ENCODE data around the gene PAX3. TPM values are rescaled to one million over a fixed set of nuclear protein-coding genes. Genes with fewer than 3 reads are reported as not detected.

PAX3 gene
- total RNA-seq, 2 donors from 2014 or later = not detected

- no peaks in the 10 kb centered on the region for H3K9me3 ChIP-seq (ENCODE audit: control insufficient read depth, low read length, poor library complexity, severe bottlenecking)
- Mint-ChIP-seq H3K27ac (no peak overlapping the region), H3K4me3 (no peak overlapping the region), H3K36me3 (ENCODE audit: low read depth) (peaks cover 8% of the 10 kb centered on the region), H3K27me3 (peaks cover 88% of the 10 kb centered on the region), H3K4me1 (peaks cover 23% of the 10 kb centered on the region)
- ATAC-seq (no peak), DNase-seq (no peak)
These were observed 842 bp downstream of the PAX3 start for GRCh38 chr2:222298001-222298310.

GRCh38 chr2:222297600-222297935 is 1.2 kb downstream of the PAX3 start:
- Mint-ChIP-seq H3K27ac (no peak overlapping the region), H3K4me3 (no peak overlapping the region)
- H3K9me3 ChIP-seq (ENCODE audit: control insufficient read depth, low read length, poor library complexity, severe bottlenecking) = no peaks in the 10 kb centered on the region

GRCh38 chr2:222296911-222297599 is 1.7 kb downstream of the PAX3 start:
- H3K4me1 Mint-ChIP-seq = peaks cover 23% of the 10 kb centered on the region
- no peak for ATAC-seq
- DNase-seq = no peak

More at GRCh38 chr2:222297600-222297935, 1.2 kb downstream of the PAX3 start:
- Mint-ChIP-seq H3K27me3 (peaks cover 88% of the 10 kb centered on the region), H3K4me1 (peaks cover 23% of the 10 kb centered on the region), H3K36me3 (ENCODE audit: low read depth) (peaks cover 8% of the 10 kb centered on the region)
- no peak for DNase-seq
- no peak for ATAC-seq

GRCh38 chr2:222296311-222296741 is 2.5 kb downstream of the PAX3 start:
- Mint-ChIP-seq H3K4me3 (peak overlapping the region; percentile 41), H3K4me1 (peaks cover 23% of the 10 kb centered on the region)
- no peaks in the 10 kb centered on the region for H3K9me3 ChIP-seq (ENCODE audit: control insufficient read depth, low read length, poor library complexity, severe bottlenecking)

More at GRCh38 chr2:222296911-222297599, 1.7 kb downstream of the PAX3 start:
- H3K9me3 ChIP-seq (ENCODE audit: control insufficient read depth, low read length, poor library complexity, severe bottlenecking) = no peaks in the 10 kb centered on the region
- H3K36me3 Mint-ChIP-seq (ENCODE audit: low read depth) = peaks cover 7% of the 10 kb centered on the region
- H3K4me3 Mint-ChIP-seq = peak overlapping the region; percentile 41
- H3K27ac Mint-ChIP-seq = no peak overlapping the region
- H3K27me3 Mint-ChIP-seq = peaks cover 88% of the 10 kb centered on the region

GRCh38 chr2:222295368-222296062 is 3.3 kb downstream of the PAX3 start:
- no peaks in the 10 kb centered on the region for H3K9me3 ChIP-seq (ENCODE audit: control insufficient read depth, low read length, poor library complexity, severe bottlenecking)
- Mint-ChIP-seq H3K27ac (peak overlapping the region; percentile 3), H3K4me3 (peak overlapping the region; percentile 87), H3K36me3 (ENCODE audit: low read depth) (peaks cover 8% of the 10 kb centered on the region), H3K4me1 (peaks cover 27% of the 10 kb centered on the region), H3K27me3 (peaks cover 83% of the 10 kb centered on the region)
- no peak for DNase-seq
- no peak for ATAC-seq

More at GRCh38 chr2:222296311-222296741, 2.5 kb downstream of the PAX3 start:
- peaks cover 85% of the 10 kb centered on the region for H3K27me3 Mint-ChIP-seq
- ATAC-seq = no peak
- peaks cover 7% of the 10 kb centered on the region for H3K36me3 Mint-ChIP-seq (ENCODE audit: low read depth)
- DNase-seq = no peak
- no peak overlapping the region for H3K27ac Mint-ChIP-seq

GRCh38 chr2:222294996-222295367 is 3.8 kb downstream of the PAX3 start:
- peaks cover 29% of the 10 kb centered on the region for H3K4me1 Mint-ChIP-seq
- peak overlapping the region; percentile 87 for H3K4me3 Mint-ChIP-seq
- ATAC-seq = no peak
- DNase-seq = no peak
- H3K27me3 Mint-ChIP-seq = peaks cover 83% of the 10 kb centered on the region
- H3K27ac Mint-ChIP-seq = peak overlapping the region; percentile 3
- peaks cover 10% of the 10 kb centered on the region for H3K36me3 Mint-ChIP-seq (ENCODE audit: low read depth)
- no peaks in the 10 kb centered on the region for H3K9me3 ChIP-seq (ENCODE audit: control insufficient read depth, low read length, poor library complexity, severe bottlenecking)

- no peak for ATAC-seq
- Mint-ChIP-seq H3K4me3 (peak overlapping the region; percentile 5), H3K27ac (no peak overlapping the region), H3K27me3 (peaks cover 86% of the 10 kb centered on the region), H3K4me1 (peaks cover 25% of the 10 kb centered on the region), H3K36me3 (ENCODE audit: low read depth) (peaks cover 7% of the 10 kb centered on the region)
- no peak for DNase-seq
- H3K9me3 ChIP-seq (ENCODE audit: control insufficient read depth, low read length, poor library complexity, severe bottlenecking) = no peaks in the 10 kb centered on the region
These were observed 4.9 kb downstream of the PAX3 start for GRCh38 chr2:222293660-222294630.

- peaks cover 7% of the 10 kb centered on the region for H3K36me3 Mint-ChIP-seq (ENCODE audit: low read depth)
- DNase-seq (no peak), ATAC-seq (no peak)
- H3K4me3 Mint-ChIP-seq = no peak overlapping the region
- no peaks in the 10 kb centered on the region for H3K9me3 ChIP-seq (ENCODE audit: control insufficient read depth, low read length, poor library complexity, severe bottlenecking)
- H3K27me3 Mint-ChIP-seq = peaks cover 92% of the 10 kb centered on the region
- H3K27ac Mint-ChIP-seq = no peak overlapping the region
- peaks cover 23% of the 10 kb centered on the region for H3K4me1 Mint-ChIP-seq
These were observed 6.4 kb downstream of the PAX3 start for GRCh38 chr2:222292149-222293134.

- Mint-ChIP-seq H3K27ac (no peak overlapping the region), H3K4me1 (peaks cover 15% of the 10 kb centered on the region), H3K4me3 (no peak overlapping the region), H3K36me3 (ENCODE audit: low read depth) (peaks cover 7% of the 10 kb centered on the region), H3K27me3 (peaks cover 90% of the 10 kb centered on the region)
- H3K9me3 ChIP-seq (ENCODE audit: control insufficient read depth, low read length, poor library complexity, severe bottlenecking) = no peaks in the 10 kb centered on the region
- DNase-seq (no peak), ATAC-seq (no peak)
These were observed 7.3 kb downstream of the PAX3 start for GRCh38 chr2:222291485-222291841.

- no peak for ATAC-seq
- Mint-ChIP-seq H3K27me3 (peaks cover 90% of the 10 kb centered on the region), H3K27ac (peak overlapping the region; percentile 27)
These were observed 7.9 kb downstream of the PAX3 start for GRCh38 chr2:222290736-222291484.

GRCh38 chr2:222290401-222290735 is 8.4 kb downstream of the PAX3 start:
- no peak for ATAC-seq
- Mint-ChIP-seq H3K27ac (peak overlapping the region; percentile 27), H3K27me3 (peaks cover 90% of the 10 kb centered on the region), H3K4me3 (peak overlapping the region; percentile 0), H3K36me3 (ENCODE audit: low read depth) (peaks cover 7% of the 10 kb centered on the region), H3K4me1 (peaks cover 10% of the 10 kb centered on the region)
- DNase-seq = no peak
- no peaks in the 10 kb centered on the region for H3K9me3 ChIP-seq (ENCODE audit: control insufficient read depth, low read length, poor library complexity, severe bottlenecking)

More at GRCh38 chr2:222290736-222291484, 7.9 kb downstream of the PAX3 start:
- peaks cover 7% of the 10 kb centered on the region for H3K36me3 Mint-ChIP-seq (ENCODE audit: low read depth)
- no peaks in the 10 kb centered on the region for H3K9me3 ChIP-seq (ENCODE audit: control insufficient read depth, low read length, poor library complexity, severe bottlenecking)
- DNase-seq = no peak
- peaks cover 12% of the 10 kb centered on the region for H3K4me1 Mint-ChIP-seq
- no peak overlapping the region for H3K4me3 Mint-ChIP-seq
